GM12878 (cell line): ENCODE results near the gene ZNF827. TPM values are rescaled to one million over a fixed set of nuclear protein-coding genes. Genes with fewer than 3 reads are reported as not detected.

ENCODE experiments used
- ATAC-seq: fragments of 200-7000 bp; cut with Tn5 transposase; 3 replicates; pipeline ENCODE4 v1.9.1; 2020; ENCODE audit warnings: mild to moderate bottlenecking, moderate library complexity
- BruUV-seq: library from RNA; stranded (reverse); fragments of 400-500 nt; replicated peaks from 2 replicates; lab custom pipeline; 2021; lab: Mats Ljungman, UMichigan
- CTCF ChIA-PET: fragments of 300-600 bp; sonication (Branson Sonifier 250); formaldehyde crosslinking; extraction: SDS; loops from one replicate; lab custom pipeline; 2021; ENCODE audit warnings: inconsistent platforms; lab: Yijun Ruan, JAX
- POLR2A ChIA-PET: fragments of 350-600 bp; formaldehyde crosslinking; extraction: SDS; loops from one replicate; lab custom pipeline; 2021; ENCODE audit warnings: inconsistent platforms; lab: Charles Lee
- RAD21 ChIA-PET: fragments of 300-600 bp; sonication (Branson Sonifier 250); formaldehyde crosslinking; loops from one replicate; lab custom pipeline; 2023; ENCODE audit warnings: antibody characterized with exemption; ENCODE audit not compliant: unreplicated experiment; lab: Charles Lee
- SMC1A ChIA-PET: fragments of 300-600 bp; sonication (Branson Sonifier 250); formaldehyde crosslinking; loops from one replicate; lab custom pipeline; 2023; ENCODE audit not compliant: unreplicated experiment, uncharacterized antibody; lab: Charles Lee
- DNase-seq: peaks from one replicate; pipeline ENCODE4 v3.0.0-alpha.2; 2011; ENCODE audit warnings: low read depth, low spot score
- FAIRE-seq: peaks from 3 replicates; lab custom pipeline; 2011; peaks lifted over from hg19 to GRCh38; lab: Jason Lieb, UNC
- H2AFZ ChIP-seq: 2 replicates; pipeline ENCODE4 v1.6.0; 2011; ENCODE audit warnings: low read depth, low read length, control low read depth; ENCODE audit not compliant: control insufficient read depth
- H3K27ac ChIP-seq: 2 replicates; pipeline ENCODE4 v1.5.1; 2011; ENCODE audit warnings: control low read depth; ENCODE audit not compliant: control insufficient read depth, insufficient read depth
- H3K27me3 ChIP-seq, 2 experiments: replicated peaks in 1 of 2; 2 replicates each; pipeline versions ENCODE4 v1.6.0 to v1.6.1; 2011; ENCODE audit warnings: low read length in 1 of 2; ENCODE audit not compliant: control insufficient read depth in 2 of 2, insufficient read depth in 2 of 2
- H3K36me3 ChIP-seq, 2 experiments: 2 replicates each; pipeline ENCODE4 v1.5.1; 2011; ENCODE audit warnings: low read length in 1 of 2; ENCODE audit not compliant: control insufficient read depth in 2 of 2, insufficient read depth in 2 of 2
- H3K4me1 ChIP-seq: 2 replicates; pipeline ENCODE4 v1.6.1; 2011; ENCODE audit warnings: mild to moderate bottlenecking, low read length, moderate library complexity, mixed read lengths; ENCODE audit not compliant: control insufficient read depth, insufficient read depth
- H3K4me2 ChIP-seq: 2 replicates; pipeline ENCODE4 v1.6.0; 2011; ENCODE audit warnings: control low read depth; ENCODE audit not compliant: control insufficient read depth, insufficient read depth
- H3K4me3 ChIP-seq: fragments of 200-600 bp; sonication (generic); 2 replicates; pipeline ENCODE4 v1.5.1; 2016
- H3K79me2 ChIP-seq: 2 replicates; pipeline ENCODE4 v1.6.0; 2011; ENCODE audit warnings: low read length; ENCODE audit not compliant: control insufficient read depth, insufficient read depth
- H3K9ac ChIP-seq: 2 replicates; pipeline ENCODE4 v1.8.0; 2011; ENCODE audit warnings: low read length, control low read depth, mixed read lengths; ENCODE audit not compliant: control insufficient read depth, insufficient read depth
- H3K9me3 ChIP-seq: replicated peaks from 3 replicates; pipeline ENCODE4 v1.5.1; 2011; ENCODE audit warnings: mild to moderate bottlenecking, low read length; ENCODE audit not compliant: control insufficient read depth, insufficient read depth
- H4K20me1 ChIP-seq: 2 replicates; pipeline ENCODE4 v1.6.0; 2011; ENCODE audit not compliant: control insufficient read depth, insufficient read depth
- BHLHE40 ChIP-seq, 2 experiments: fragments of 450-650 bp in 1 of 2; IDR thresholded peaks; 2 replicates each; pipeline ENCODE4 v1.6.1; 2011 to 2017; ENCODE audit warnings: low read depth in 2 of 2, borderline replicate concordance in 1 of 2, improper control_type of control experiment in 1 of 2, low read length in 1 of 2, mild to moderate bottlenecking in 1 of 2
- CBX5 ChIP-seq: sonication (generic); IDR thresholded peaks from 2 replicates; pipeline ENCODE4 v1.6.1; 2016; ENCODE audit warnings: low read depth, moderate library complexity, mild to moderate bottlenecking, inconsistent platforms
- CEBPZ ChIP-seq: fragments of 150-350 bp; IDR thresholded peaks from 2 replicates; pipeline ENCODE4 v1.6.1; 2016; ENCODE audit warnings: low read depth, low read length
- KLF5 ChIP-seq: fragments of 450-650 bp; IDR thresholded peaks from 2 replicates; pipeline ENCODE4 v1.6.1; 2014; ENCODE audit warnings: mild to moderate bottlenecking; ENCODE audit not compliant: partially characterized antibody
- MXI1 ChIP-seq: fragments of 150-350 bp; IDR thresholded peaks from 2 replicates; pipeline ENCODE4 v1.6.1; 2011; ENCODE audit warnings: low read depth, mild to moderate bottlenecking, inconsistent platforms, low read length, improper control_type of control experiment
- NFYA ChIP-seq: IDR thresholded peaks from 2 replicates; pipeline ENCODE4 v1.6.1; 2011; ENCODE audit warnings: low read depth, mild to moderate bottlenecking, low read length, improper control_type of control experiment, borderline replicate concordance
- RUNX3 ChIP-seq: IDR thresholded peaks from 2 replicates; pipeline ENCODE4 v1.6.1; 2012; ENCODE audit warnings: low read length, inconsistent platforms
- SMARCA5 ChIP-seq: fragments of 450-650 bp; IDR thresholded peaks from 2 replicates; pipeline ENCODE4 v1.6.1; 2017; ENCODE audit warnings: mild to moderate bottlenecking
- TARDBP ChIP-seq: IDR thresholded peaks from 2 replicates; pipeline ENCODE4 v1.6.1; 2016; ENCODE audit warnings: borderline replicate concordance
- TBL1XR1 ChIP-seq: IDR thresholded peaks from 2 replicates; pipeline ENCODE4 v1.6.1; 2012; ENCODE audit warnings: low read depth, low read length, improper control_type of control experiment
- TCF12 ChIP-seq: IDR thresholded peaks from 2 replicates; pipeline ENCODE4 v1.6.1; 2011; ENCODE audit warnings: low read depth, mild to moderate bottlenecking, low read length
- USF1 ChIP-seq: IDR thresholded peaks from 2 replicates; pipeline ENCODE4 v1.6.1; 2011; ENCODE audit warnings: borderline replicate concordance, low read depth, mild to moderate bottlenecking, moderate library complexity, mixed read lengths, low read length; ENCODE audit not compliant: insufficient read depth; ENCODE audit errors: extremely low read length
- ZBTB4 ChIP-seq: fragments of 450-650 bp; formaldehyde crosslinking; IDR thresholded peaks from 2 replicates; pipeline ENCODE4 v1.4.0; 2022; ENCODE audit warnings: mild to moderate bottlenecking, moderate library complexity
- ZSCAN29 ChIP-seq: fragments of 450-650 bp; IDR thresholded peaks from 2 replicates; pipeline ENCODE4 v1.6.1; 2017; ENCODE audit warnings: mild to moderate bottlenecking, moderate library complexity
- WGBS: methylation state at CpG from one replicate; pipeline ENCODE4 v1.1.6; 2016; ENCODE audit warnings: low lambda C conversion rate; ENCODE audit not compliant: insufficient replicate concordance, insufficient coverage; ENCODE audit errors: missing lambda C conversion rate; 5-methylcytosine and 5-hydroxymethylcytosine counted together
- in situ Hi-C: fragments of 300-500 bp; cut with MboI; formaldehyde crosslinking; loops from 9 replicates; pipeline ENCODE4 v1.14.3; 2018; ENCODE audit warnings: mixed read lengths
- intact Hi-C: fragments of 100-400 bp; cut with micrococcal nuclease; formaldehyde crosslinking; loops from one replicate; pipeline ENCODE4 v1.14.2; 2022; ENCODE audit not compliant: unreplicated experiment
- polyA plus RNA-seq, 11 experiments: library from polyadenylated mRNA; depleted of rRNA in 4 of 11; unstranded in 6 of 11; stranded (reverse) in 5 of 11; fragments of >200 nt; fragmentation: Nextera tagmentation in 4 of 11; fragmentation: Illumina TruSeq in 1 of 11; extraction: Ambion mirVana in 4 of 11; extraction: Trizol in 1 of 11; gene quantifications; 1 replicate in 1 of 11; 2 replicates in 10 of 11; pipeline versions ENCODE4 v1.2.1 to v1.2.3, GENCODE V29; 2011 to 2016; ENCODE audit warnings: inconsistent platforms in 2 of 11, missing spikeins in 2 of 11, low read depth in 1 of 11
- total RNA-seq, 4 experiments: library from RNA; depleted of rRNA in 3 of 4; stranded (reverse); fragments of >200 nt in 3 of 4; fragmentation: Illumina TruSeq in 1 of 4; extraction: Trizol in 1 of 4; gene quantifications; 2 replicates each; pipeline versions ENCODE4 v1.2.1 to v1.2.3, GENCODE V29; 2013 to 2021

The ZNF827 gene
- total and polyA plus RNA-seq, 10 of the 15 experiments (the other 5 are each of a cell fraction or from before 2014, with no cell fraction given) = 3.8 to 31.5 (median 13.6) TPM

GRCh38 chr4:145816091-145816490, 122.5 kb downstream of the ZNF827 start:
- ChIA-PET POLR2A (interaction anchor here (1.0 kb wide), 1 partner anchor 12 kb away, joined by 3 read pairs; no protein-coding TSS in a partner anchor), SMC1A (interaction anchor here (0.8 to 1.4 kb wide), 3 partner anchors 9 to 23 kb away, joined by 3 to 4 read pairs (median 4); no protein-coding TSS in a partner anchor), CTCF (interaction anchor here (0.6 kb wide), 1 partner anchor 582 kb away, joined by 4 read pairs; no protein-coding TSS in a partner anchor), RAD21 (no interaction called here)
- H4K20me1 ChIP-seq = no peaks in the 10 kb centered on the region
- H3K4me2 ChIP-seq = no peak overlapping the region
- FAIRE-seq (no peak), DNase-seq (no peak), ATAC-seq (no peak)
- peaks cover 4% of the 10 kb centered on the region; the same call in 2 of the 3 replicates for H3K9me3 ChIP-seq
- H3K36me3 ChIP-seq = peaks cover 2 to 38% of the 10 kb centered on the region in 2 experiments
- H3K4me1 ChIP-seq = peaks cover 8% of the 10 kb centered on the region; the same call in 1 of the 2 replicates
- H3K4me3 ChIP-seq = no peak overlapping the region
- H3K79me2 ChIP-seq = no peaks in the 10 kb centered on the region
- WGBS = 78% methylated on average over 3 of the region's 3 CpGs
- no peak overlapping the region for H2AFZ ChIP-seq
- in situ Hi-C loops (no loop called here), intact Hi-C loops (no loop called here)
- BruUV-seq = no TSS peak
- H3K27ac ChIP-seq = no peak overlapping the region; the same call in 1 of the 2 replicates
- no peak overlapping the region for H3K9ac ChIP-seq
- H3K27me3 ChIP-seq = no peaks in the 10 kb centered on the region
- TF ChIP-seq TARDBP (no peak), BHLHE40 (IDR thresholded peaks at IDR 0.05; ENCODE audit: borderline replicate concordance in 1 of 2, low read depth in 2 of 2, low read length in 1 of 2) (no peak), ZBTB4 (no peak), SMARCA5 (no peak), TBL1XR1 (no peak), CBX5 (no peak), KLF5 (no peak), USF1 (no peak), NFYA (no peak), CEBPZ (no peak), TCF12 (no peak), ZSCAN29 (no peak), MXI1 (no peak), RUNX3 (no peak)
